ENCODE measurements around the gene FAM131B. TPM values are rescaled to one million over a fixed set of nuclear protein-coding genes. Genes with fewer than 3 reads are reported as not detected.

FAM131B gene
- total RNA-seq, 1 experiment from 2014 or later, result 6.9 TPM

DNA sequence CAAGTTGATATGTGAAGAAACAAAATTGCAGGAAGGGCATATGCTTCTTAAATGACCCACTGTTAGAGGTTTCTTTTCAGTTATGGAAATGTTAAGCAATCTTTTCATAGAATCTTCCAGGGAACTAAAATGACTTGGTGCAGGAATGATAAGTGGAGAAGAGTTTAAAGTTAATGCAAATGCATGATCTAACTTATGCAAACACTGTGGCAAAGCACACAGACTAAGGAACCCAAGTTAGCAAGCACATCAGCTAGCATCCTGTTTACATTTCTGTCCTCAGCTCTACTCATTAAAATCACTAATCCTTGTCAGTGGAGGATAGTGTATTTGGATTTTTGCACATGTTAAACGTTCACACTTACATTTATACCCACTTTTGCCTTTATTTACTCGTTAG, 37.3 kb downstream of the FAM131B start:
- POLR2A ChIA-PET (ENCODE audit: unreplicated experiment), result no interaction called here
- no TSS peak for BruUV-seq (replicated peaks)

DNA sequence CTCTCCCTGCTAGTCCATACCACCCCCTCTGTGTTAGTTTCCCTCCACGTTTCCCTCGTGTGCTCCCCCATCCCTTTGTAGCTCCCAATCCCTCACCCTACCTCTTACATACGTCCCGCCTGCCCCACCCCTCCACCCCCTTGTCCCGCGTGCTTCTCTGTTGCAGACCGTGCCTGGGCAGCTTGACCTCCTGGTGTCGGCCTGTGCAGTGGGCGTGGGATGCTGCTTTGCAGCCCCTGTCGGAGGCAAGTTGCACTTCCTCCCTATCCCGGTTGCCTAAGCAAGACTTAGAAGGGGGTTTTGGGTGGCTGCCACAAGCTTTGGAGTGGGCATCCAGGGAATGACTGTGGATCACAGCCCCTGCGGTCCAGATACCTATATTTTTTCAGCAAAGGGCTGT, 38.9 kb downstream of the FAM131B start:
- Histone ChIP-seq H2AFZ (ENCODE audit: low read length) (no peak overlapping the region), H3F3A (ENCODE audit: low read length, unreplicated experiment) (no peaks in the 10 kb centered on the region), H3K36me3 (ENCODE audit: low read depth, low read length) (no peaks in the 10 kb centered on the region), H3K9me3 (ENCODE audit: low read length) (no peaks in the 10 kb centered on the region), H4K20me1 (ENCODE audit: low read length) (no peaks in the 10 kb centered on the region), H3K9me2 (replicated peaks; ENCODE audit: low read length) (no peaks in the 10 kb centered on the region), H3K79me2 (ENCODE audit: low read length) (no peaks in the 10 kb centered on the region), H3K4me1 (ENCODE audit: insufficient read depth, low read length) (peaks cover 33% of the 10 kb centered on the region), H3K27ac (ENCODE audit: low read length) (no peak overlapping the region), H3K4me3 (ENCODE audit: low read length) (no peak overlapping the region), H3K4me2 (ENCODE audit: low read length) (no peak overlapping the region), H3K9ac (ENCODE audit: low read length) (no peak overlapping the region), H3K27me3 (ENCODE audit: low read length) (no peaks in the 10 kb centered on the region)
- no peak for ATAC-seq
- intact Hi-C loops (cut with micrococcal nuclease), result no loop called here
- DNase-seq, result no peak
- POLR2A ChIA-PET (ENCODE audit: unreplicated experiment), result no interaction called here
- TF ChIP-seq EZH2phosphoT487 (IDR thresholded peaks at IDR 0.05; ENCODE audit: borderline replicate concordance, low read length) (no peak), EZH2 (IDR thresholded peaks at IDR 0.05; ENCODE audit: low read length, unreplicated experiment) (no peak)
- TF ChIP-seq, protein P1, sequence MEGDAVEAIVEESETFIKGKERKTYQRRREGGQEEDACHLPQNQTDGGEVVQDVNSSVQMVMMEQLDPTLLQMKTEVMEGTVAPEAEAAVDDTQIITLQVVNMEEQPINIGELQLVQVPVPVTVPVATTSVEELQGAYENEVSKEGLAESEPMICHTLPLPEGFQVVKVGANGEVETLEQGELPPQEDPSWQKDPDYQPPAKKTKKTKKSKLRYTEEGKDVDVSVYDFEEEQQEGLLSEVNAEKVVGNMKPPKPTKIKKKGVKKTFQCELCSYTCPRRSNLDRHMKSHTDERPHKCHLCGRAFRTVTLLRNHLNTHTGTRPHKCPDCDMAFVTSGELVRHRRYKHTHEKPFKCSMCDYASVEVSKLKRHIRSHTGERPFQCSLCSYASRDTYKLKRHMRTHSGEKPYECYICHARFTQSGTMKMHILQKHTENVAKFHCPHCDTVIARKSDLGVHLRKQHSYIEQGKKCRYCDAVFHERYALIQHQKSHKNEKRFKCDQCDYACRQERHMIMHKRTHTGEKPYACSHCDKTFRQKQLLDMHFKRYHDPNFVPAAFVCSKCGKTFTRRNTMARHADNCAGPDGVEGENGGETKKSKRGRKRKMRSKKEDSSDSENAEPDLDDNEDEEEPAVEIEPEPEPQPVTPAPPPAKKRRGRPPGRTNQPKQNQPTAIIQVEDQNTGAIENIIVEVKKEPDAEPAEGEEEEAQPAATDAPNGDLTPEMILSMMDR (conservative IDR thresholded peaks at IDR 0.05; ENCODE audit: low read depth, low read length), result no peak
- CTCF ChIA-PET, result no interaction called here
- no TSS peak for BruUV-seq (replicated peaks)

More for the DNA sequence above, 37.3 kb downstream of the FAM131B start:
- Histone ChIP-seq H3K4me1 (ENCODE audit: insufficient read depth, low read length) (peaks cover 34% of the 10 kb centered on the region), H3K27me3 (ENCODE audit: low read length) (no peaks in the 10 kb centered on the region), H3K9me3 (ENCODE audit: low read length) (no peaks in the 10 kb centered on the region), H2AFZ (ENCODE audit: low read length) (no peak overlapping the region), H3K9ac (ENCODE audit: low read length) (peak overlapping the region; percentile 43; the same call in 1 of the 2 replicates), H3K4me3 (ENCODE audit: low read length) (0 out of 2 replicates have a peak overlapping the region, but pooled peaks have one; percentile 4), H3K4me2 (ENCODE audit: low read length) (peak overlapping the region; percentile 67), H3K27ac (ENCODE audit: low read length) (peak overlapping the region; percentile 81), H3K36me3 (ENCODE audit: low read depth, low read length) (no peaks in the 10 kb centered on the region), H4K20me1 (ENCODE audit: low read length) (no peaks in the 10 kb centered on the region), H3K9me2 (replicated peaks; ENCODE audit: low read length) (no peaks in the 10 kb centered on the region), H3K79me2 (ENCODE audit: low read length) (no peaks in the 10 kb centered on the region), H3F3A (ENCODE audit: low read length, unreplicated experiment) (no peaks in the 10 kb centered on the region)
- intact Hi-C loops (cut with micrococcal nuclease), result loop anchor here (1.0 kb wide), 2 partner anchors 9 to 55 kb away; no protein-coding TSS in a partner anchor
- ATAC-seq (peak; percentile 92), DNase-seq (peak; percentile 80)
- CTCF ChIA-PET, result interaction anchor here (0.7 kb wide), 1 partner anchor 9 kb away, joined by 3 read pairs; no protein-coding TSS in a partner anchor
- TF ChIP-seq, protein P1 (conservative IDR thresholded peaks at IDR 0.05; ENCODE audit: low read depth, low read length), result no peak
- TF ChIP-seq EZH2phosphoT487 (IDR thresholded peaks at IDR 0.05; ENCODE audit: borderline replicate concordance, low read length), result no peak
- no peak for TF ChIP-seq EZH2 (IDR thresholded peaks at IDR 0.05; ENCODE audit: low read length, unreplicated experiment)

DNA sequence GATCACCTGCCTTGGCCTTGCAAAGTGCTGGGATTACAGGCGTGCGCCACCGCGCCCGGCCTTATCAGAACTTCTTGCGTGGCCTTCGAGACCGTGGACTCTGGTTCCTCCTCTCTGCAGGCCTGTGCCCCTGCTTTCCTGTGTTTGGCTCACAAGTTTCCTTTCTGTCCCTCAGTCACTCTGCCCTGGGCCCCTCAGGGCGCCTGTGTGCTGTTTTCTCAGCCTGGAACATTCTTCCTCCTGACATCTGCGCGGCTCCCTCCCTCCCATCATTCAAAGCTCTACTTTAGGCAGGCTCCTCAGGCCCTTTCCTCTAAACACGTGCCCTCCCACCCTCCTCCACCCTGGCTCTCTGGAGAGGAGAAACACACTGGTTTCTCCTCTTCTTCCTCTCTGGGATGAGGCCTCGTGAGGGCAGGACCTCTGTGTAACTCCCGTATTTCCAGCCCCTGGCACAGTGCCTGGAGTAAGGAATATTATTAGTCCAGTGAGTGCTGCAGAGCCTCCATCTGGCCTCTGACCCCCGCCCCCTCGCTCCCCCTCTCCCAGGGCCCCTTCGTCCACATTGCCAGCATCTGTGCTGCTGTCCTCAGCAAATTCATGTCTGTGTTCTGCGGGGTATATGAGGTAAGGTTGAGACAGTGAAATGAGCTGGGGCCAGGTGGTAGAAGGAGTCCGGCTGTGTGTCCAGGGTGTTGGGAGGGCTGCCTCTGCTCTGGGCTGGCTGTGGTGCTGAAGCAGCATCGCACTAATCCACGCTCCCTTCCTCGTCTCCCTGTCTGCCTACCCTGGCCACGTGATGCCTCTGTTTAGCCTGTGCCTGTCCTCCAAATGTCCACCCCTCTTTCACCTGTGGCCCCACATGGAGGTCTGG, 39.5 kb downstream of the FAM131B start:
- H3K4me2 ChIP-seq (ENCODE audit: low read length), result no peak overlapping the region
- no peak overlapping the region for H2AFZ ChIP-seq (ENCODE audit: low read length)
- BruUV-seq (replicated peaks), result no TSS peak
- H3K9me3 ChIP-seq (ENCODE audit: low read length), result no peaks in the 10 kb centered on the region
- intact Hi-C loops (cut with micrococcal nuclease), result no loop called here
- ChIA-PET CTCF (no interaction called here), POLR2A (ENCODE audit: unreplicated experiment) (no interaction called here)
- no peak overlapping the region for H3K27ac ChIP-seq (ENCODE audit: low read length)
- H3K9me2 ChIP-seq (replicated peaks; ENCODE audit: low read length), result no peaks in the 10 kb centered on the region
- TF ChIP-seq EZH2 (IDR thresholded peaks at IDR 0.05; ENCODE audit: low read length, unreplicated experiment), result no peak
- no peak for TF ChIP-seq EZH2phosphoT487 (IDR thresholded peaks at IDR 0.05; ENCODE audit: borderline replicate concordance, low read length)
- TF ChIP-seq, protein P1 (conservative IDR thresholded peaks at IDR 0.05; ENCODE audit: low read depth, low read length), result no peak
- H3K4me3 ChIP-seq (ENCODE audit: low read length), result no peak overlapping the region
- H3K27me3 ChIP-seq (ENCODE audit: low read length), result no peaks in the 10 kb centered on the region
- H4K20me1 ChIP-seq (ENCODE audit: low read length), result no peaks in the 10 kb centered on the region
- DNase-seq, result no peak
- H3K4me1 ChIP-seq (ENCODE audit: insufficient read depth, low read length), result peaks cover 33% of the 10 kb centered on the region
- no peak for ATAC-seq
- H3K36me3 ChIP-seq (ENCODE audit: low read depth, low read length), result no peaks in the 10 kb centered on the region
- no peaks in the 10 kb centered on the region for H3F3A ChIP-seq (ENCODE audit: low read length, unreplicated experiment)
- H3K9ac ChIP-seq (ENCODE audit: low read length), result no peak overlapping the region
- no peaks in the 10 kb centered on the region for H3K79me2 ChIP-seq (ENCODE audit: low read length)

Measured in PC-3 (cell line).